Measurements from ENCODE around the gene PRR14L.
"Not testable (repeated sequence)": the region's sequence is repeated elsewhere in the genome, so short reads cannot be mapped to it uniquely, and the experiment has no call there.

Gene PRR14L

DNA sequence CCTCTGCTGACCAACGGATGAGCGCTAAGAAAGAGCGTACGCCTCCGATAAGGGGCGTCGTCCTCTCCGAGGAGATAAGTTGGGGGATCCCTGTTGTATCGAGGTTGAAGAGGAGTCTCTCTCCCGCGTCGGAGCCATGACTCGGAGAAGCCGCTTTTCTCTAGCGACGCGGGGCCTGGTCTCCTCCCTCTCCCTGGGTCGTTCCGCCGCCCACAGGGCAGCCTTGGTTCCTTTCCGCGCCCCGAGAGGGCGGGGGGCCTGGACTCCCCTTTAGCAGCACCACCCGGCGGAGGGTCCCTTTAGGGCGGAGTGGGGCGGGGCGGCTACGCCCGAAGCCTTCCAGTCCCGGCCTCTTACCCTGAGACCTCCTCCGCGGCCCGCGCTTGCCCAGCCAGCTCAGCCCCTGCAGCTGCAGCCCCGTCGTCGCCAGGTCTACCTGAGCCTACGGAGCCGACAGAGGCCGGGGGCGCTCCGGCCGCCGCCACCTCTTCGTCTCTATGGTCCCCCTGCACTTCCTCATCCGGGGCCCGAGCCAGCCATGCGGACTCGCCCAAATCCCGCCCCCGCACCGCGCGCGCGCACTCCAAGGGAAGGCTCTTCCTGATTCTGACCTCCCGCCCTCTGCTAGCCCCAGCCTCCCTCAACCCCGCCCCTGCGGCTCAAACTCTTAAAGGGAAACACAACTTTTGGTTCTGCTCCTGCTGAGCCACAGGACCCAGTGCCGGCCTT lies at the start of gene PRR14L:
PRR14L (minus strand) TSS at position 497 of the 729 bp plus-strand sequence. CDS start 11,272 bp downstream, outside the sequence.
- peak; percentile 63 for DNase-seq

DNA sequence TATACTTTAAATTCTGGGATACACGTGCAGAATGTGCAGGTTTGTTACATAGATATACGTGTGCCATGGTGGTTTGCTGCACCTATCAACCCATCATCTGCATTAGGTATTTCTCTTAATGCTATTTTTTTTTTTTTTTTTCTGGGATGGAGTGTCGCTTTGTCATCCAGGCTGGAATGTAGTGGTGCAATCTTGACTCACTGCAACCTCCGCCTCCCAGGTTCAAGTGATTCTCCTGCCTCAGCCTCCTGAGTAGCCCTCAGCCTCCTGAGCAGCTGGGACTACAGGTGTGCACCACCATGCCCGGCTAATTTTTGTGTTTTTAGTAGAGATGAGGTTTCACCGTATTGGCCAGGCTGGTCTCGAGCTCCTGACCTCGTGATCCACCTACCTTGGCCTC lies 49.4 kb upstream of the PRR14L start:
- DNase-seq = not testable (repeated sequence)

DNA sequence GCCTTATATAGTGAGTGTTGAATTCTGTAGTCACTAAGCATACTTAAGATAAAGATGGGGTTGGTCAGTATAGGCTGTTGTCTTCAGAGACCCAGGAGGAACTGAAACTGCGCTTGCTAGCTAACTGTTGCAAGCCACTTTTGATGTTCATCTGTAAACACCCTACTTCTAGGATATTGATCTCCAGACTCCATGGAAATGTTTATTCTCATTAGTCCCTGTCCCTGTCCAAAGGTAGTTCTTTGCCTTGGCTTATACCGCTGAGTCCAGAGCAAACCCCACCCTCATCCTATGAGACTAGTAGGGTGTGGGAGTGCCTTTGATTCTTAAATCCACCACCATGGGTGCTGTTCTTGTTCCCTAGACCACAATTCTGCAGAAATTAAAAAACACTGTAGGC lies 40.3 kb upstream of the PRR14L start:
- no peak for DNase-seq

DNA sequence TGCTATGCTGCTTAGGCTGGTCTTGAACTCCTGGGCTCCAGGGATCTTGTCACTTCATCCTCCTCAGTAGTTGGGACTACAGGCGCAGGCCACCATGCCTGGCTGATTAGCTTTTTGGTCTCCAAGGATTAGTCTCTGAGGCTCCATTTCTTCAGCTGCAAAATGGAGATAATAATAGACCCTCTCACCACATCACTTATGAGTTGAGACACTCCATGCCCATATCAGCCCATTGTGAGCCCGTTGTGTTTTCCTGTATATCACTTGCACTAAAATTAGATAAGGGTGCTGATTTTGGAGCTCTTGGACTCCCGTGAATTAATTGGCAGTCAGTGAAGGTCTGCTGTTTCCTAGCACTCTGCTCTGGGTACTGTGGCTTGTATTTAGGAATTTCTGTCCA lies 39.9 kb upstream of the PRR14L start:
- DNase-seq = no peak

DNA sequence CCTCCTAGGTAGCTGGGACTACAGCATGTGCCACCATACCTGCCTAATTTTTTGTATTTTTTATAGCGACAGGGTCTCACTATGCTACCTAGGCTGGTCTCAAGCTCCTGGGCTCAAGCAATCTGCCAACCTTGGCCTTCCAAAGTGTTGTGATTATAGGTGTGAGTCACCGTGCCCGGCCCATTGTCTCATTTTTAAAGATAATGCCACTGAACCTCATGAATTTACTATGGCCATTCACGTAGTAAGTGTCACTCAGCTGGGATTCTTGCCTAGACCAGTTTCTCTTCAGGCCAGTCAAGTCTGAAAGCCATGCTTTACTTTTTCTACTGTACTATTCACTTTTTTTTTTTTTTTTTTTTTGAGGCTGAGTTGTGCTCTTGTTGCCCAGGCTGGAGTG lies 26.3 kb upstream of the PRR14L start:
- DNase-seq = no peak

DNA sequence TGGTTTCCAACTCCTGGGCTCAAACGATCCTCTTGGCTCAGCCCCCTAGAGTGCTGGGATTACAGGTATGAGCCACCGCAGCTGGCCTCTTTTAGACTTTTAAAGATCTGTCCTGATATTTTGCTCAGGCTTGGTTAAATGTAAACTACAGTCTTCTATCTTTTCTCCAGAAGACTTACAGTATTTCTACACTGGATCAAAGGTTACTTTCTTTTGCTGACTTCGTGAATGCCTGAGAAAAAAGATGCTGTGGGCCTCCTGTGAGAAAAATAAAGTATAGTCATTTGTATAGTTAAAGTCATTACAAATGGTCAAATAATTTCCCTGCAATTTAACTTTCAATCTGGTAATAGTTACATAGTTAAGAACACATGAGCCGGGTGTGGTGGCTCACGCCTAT lies 23.5 kb upstream of the PRR14L start:
- DNase-seq = no peak

DNA sequence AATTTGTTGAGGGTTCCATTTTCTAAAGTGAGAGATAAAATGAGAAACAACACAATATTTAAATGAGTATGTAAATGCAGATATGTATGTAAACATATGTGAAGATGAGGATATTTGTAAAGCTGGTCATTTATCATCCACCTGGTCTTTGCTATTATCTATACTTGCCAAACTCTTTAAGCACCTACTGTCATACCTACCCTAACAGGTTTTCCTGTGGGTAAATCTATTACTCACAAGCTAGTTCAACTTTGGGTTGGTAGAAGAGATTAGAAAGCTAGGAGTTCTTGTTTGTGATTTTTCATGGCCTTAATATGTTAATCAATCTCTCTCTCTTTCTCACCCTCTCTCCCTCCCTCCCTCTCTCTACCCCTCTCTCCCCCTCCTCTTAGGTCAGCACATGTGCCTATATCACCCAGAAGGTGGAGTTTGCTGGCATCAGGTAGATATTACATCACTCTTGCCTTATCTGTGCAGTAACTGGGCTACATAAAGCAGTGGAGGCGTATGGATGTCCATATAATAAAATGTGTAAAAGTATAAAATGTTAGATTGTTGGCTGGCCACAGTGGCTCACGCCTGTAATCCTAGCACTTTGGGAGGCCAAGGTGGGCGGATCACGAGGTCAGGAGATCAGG lies 18.6 kb upstream of the PRR14L start:
- no peak for DNase-seq

DNA sequence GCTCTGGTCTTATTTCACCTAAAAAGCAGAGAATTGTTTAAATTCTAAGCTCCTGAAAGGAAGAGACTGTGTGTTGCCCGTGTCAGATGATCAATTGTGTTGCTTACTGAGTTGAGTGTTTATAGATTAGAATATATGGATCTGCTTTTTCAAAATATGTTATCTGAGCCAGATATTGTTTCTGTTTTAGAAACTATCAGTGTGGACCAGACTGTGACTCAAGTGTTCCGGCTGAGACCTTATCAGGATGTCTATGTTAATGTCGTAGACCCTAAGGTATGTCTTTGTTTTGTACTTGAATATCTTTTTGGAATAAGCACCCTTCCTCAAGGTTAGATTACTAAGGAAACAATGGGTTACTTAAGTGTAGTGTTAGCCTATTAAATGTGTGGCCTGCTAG lies 14.9 kb upstream of the PRR14L start:
- DNase-seq = no peak

DNA sequence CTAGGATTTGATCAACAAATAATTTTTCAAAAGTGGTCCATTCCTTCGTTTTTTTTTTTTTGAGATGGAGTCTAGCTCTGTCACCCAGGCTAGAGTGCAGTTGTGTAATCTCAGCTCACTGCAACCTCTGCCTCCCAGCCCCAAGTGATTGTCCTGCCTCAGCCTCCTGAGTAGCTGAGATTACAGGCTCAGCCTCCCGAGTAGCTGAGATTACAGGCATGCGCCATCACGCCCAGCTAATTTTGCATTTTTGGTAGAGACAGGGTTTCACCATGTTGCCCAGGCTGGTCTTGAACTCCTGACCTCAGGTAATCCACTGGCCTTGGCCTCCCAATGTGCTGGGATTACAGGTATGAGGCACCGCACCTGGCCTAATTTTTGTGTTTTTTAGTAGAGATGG lies 8.9 kb upstream of the PRR14L start:
- not testable (repeated sequence) for DNase-seq

DNA sequence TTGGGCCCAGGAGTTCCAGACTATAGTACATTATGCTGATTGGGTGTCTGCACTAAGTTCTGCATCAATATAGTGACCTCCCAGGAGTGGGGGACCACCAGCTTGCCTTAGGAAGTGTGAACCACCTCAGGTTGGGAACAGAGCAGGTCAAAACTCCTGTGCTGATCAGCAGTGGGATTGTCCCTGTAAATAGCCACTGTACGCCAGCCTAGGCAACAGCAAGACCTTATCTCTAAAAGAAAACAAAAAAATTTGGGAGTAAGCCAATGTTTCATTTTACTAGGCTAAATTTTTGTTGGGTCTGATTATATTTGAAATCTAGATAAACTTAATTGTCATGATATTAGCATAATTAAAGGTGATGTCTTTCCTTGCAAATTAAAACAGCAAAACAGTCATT lies 7.3 kb upstream of the PRR14L start:
- no peak for DNase-seq

DNA sequence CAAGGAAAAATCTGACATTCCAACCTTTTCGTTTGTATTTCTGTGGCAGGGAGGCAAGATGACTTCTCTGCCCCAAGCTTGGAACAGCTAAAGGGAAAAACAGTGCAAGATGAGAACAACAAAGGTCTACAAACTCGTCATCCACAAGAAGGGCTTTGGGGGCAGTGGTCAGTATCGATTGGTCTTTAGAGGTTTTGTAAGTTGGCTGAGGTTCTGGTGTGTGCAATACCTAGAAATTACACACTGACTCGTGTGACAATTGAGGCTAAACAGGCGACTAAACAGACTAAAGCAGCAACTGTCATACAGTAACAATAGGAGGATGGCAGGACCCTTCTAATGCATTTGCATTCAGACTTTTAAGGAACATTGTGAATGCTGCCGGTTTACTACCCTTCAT lies 4.9 kb upstream of the PRR14L start:
- DNase-seq = no peak

DNA sequence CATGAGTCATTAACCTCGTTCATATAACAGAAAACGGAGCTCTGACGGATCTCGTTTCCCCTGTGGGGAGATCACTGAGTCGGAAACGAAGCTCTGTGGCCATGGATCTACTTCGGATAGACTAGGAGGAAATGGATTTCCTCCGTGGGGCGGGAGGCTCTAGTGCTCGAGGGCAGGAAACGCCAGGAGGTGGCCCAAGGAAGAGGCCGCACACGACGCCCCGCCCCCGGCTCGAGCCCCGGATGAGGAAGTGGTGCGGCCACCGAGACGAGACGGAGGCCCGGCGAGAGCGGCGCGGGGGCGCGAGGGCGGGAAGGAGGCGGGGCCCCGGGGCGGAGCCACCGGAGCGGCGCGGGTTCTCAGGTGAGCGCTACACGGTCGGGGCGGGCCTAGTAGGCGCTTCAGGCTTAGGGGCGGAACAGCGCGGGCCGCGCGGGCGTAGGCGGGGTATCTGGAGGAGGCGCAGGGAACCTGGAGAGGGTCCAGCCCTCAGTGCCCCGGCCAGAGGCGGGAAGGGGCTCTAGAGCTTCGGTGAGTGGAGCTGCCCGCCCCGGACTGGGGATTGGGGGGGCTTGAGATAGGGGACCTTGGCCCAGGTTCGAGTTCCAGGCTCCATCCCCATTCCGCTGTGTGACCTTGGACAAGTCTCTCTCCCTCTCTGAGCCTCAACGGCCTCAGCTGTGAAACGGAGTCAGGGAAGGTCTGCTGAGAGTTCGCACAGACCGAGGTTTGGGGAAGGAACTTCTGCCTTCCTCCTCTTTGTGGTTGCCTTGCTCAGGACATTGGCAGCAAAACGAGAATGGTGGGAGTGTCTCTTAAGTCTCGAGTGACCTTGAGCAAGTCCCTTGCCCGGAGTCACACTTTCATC lies 3.9 kb upstream of the PRR14L start, which contains the start of gene DEPDC5:
DEPDC5 (plus strand) TSS at position 386 of the 868 bp plus-strand sequence. CDS start 903 bp downstream, outside the sequence.
- DNase-seq = peak; percentile 78

DNA sequence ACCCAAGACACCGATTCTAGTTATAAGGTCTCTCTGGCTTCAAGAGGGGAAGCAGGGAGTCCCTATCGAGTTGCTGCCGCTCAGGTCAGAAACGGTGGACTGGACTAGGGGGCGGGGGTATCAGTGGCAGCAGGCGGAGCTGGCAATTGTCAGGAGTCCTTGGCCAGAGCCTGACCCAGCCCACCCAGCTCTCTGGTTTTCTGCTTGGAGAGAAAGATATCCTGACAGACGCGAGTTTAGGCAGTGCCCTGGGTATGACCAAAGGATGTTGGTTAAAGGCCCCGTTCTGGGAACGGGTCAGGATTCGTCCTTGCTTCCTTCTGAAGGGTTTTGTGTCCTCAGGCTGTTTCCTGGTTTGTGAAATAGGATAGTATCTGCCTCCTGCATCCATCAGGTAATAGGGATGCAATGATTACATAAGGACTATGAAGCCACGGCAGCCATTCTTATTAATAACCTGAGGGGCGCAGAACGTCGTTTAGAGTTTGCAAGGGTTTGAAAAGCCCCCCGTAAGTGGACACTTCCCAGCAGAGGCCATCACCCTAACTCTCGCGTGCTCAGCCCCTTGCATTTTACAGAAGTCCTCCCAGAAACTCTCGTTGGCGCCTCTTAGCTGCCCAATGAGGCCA lies 3.2 kb upstream of the PRR14L start:
- peak; percentile 63 for DNase-seq

DNA sequence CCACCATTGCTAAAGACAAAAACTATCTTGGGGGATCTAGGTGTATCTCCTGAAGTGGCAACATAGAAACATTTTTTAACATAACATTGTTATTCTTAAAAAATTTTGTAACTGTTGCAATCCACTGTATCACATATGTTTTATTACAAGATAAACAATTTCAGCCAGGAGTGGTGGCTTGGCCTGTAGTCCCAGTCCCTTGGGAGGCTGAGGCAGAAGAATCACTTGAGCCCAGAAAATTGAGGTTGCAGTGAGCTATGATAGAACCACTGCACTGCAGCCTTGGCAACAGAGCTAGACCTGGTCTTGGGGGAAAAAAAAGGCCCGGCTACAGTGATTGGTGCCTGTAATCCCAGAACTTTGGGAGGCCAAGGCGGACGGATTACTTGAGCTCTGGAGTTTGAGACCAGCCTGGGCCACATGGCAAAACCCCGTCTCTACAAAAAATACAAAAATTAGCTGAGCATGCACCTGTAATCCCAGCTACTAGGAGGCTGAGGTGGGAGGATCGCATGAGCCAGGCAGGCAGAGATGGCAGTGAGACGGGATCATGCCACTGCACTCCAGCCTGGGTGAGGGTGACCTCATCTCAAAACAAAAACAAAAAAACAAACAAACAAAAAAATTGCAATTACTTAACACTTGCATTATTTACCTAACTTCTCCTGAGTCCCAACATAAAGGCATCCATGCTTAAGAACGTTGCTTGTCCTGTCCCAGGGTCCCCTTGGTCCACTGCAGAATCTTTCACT lies 2.3 kb upstream of the PRR14L start:
- no peak for DNase-seq

DNA sequence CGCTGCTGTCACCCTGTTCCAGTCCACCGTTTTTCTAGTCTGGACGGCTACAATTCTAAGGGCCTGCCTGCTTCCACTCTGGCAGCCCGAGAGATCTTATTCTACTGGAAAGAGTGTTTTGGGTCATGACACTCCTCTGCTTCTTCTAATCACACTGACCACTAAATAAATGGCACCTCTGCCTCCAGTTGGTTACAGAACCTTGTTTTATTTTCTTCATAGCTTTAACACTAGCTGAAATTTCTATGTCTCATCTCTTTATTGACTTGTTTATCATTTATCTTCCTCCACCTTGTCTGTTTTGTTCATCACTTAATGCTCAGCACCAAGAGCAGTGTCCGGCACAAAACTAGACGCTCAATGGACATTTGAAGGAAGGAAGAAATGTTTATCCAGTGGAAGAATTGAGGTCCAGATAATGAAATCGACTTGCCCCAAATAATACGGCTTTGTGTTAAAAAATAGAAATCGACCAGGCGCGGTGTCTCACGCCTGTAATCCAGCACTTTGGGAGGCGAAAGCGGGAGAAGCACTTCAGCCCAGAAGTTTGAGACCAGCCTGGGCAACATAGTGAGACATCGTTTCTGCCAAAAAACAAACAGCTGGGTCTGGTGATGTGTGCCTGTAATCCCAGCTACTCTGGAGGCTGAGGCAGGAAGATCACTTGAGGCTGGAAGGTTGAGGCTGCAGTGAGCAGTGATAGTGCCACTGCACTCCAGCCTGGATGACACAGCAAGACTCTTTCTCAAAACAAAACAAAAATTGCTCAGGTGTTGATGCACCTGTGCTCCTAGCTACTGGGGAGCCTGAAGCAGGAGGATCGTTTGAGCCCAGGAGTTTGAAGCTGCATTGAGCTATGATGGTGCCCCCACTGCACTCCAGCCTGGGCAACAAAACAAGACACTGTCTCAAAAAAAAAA lies 693 bp upstream of the PRR14L start:
- DNase-seq = no peak

DNA sequence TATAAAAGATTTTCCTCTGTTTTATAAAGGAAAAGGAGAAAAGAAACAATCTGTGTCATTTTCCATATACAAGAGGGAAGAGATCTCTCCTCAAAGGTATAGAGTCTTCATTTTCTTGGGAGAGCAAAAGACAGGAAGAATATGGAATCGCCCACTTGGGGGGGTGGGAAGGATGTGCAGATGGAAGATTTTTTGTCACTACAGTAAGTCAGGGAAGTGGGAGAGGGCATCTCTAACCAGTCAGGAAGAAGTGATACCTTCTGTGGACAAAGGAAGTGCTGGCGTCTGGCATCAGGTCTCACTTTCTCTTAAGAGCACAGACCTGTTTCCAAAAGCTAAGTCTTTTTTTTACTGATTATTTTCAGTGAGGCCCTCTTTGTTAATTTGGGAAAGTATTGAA lies 1.4 kb downstream of the PRR14L start:
- no peak for DNase-seq

DNA sequence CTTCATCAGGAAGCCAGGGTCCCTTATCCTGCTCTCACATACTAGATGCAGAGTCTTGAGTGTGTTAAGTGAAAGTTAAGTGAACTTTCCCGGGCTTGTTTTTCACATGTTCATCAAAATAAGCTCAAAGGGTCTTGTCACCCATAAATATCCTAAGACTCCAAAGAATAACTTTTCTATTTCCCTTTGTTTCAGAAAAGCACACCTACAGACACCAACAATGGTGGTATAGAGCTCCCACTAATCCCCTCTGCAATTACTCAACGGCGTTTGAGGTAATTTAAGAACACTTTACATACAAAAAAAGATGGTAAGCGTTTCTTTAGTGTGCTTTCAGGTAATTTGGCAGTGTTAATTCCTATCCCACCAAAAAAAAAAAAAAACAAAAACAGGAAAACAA lies 2.5 kb downstream of the PRR14L start:
- no peak for DNase-seq

DNA sequence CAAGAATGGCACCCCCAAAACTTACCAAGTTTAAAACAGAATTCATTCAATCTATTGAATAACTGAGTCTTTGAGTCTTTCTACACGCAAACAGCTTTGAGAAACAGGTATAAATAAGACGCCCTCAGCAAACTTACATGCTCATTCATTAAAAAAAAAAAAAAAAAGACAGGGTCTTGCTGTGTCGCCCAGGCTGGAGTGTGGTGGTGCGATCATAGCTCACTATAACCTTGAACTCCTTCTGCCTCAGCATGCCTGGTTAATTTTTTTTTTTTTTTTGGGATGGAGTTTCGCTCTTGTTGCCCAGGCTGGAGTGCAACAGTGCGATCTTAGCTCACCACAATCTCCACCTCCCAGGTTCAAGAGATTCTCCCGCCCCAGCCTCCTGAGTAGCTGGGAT lies 6.1 kb downstream of the PRR14L start:
- DNase-seq = no peak

DNA sequence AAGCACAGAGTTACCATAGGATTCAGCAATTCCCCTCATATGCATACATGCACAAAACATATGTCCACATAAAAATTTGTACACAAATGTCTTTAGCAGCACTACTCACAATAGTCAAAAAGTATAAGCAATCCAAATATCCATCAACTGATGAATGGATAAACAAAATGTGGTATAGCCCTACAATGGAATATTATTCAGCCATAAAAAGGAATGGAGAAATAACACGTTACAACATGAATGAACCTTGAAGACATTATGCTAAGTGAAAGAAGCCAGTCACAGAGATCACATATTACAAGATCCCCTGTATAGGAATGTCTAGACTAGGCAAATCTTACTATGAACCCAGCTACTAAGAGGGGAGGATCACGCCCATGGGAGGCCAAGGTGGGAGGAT lies 7.2 kb downstream of the PRR14L start:
- no peak for DNase-seq

DNA sequence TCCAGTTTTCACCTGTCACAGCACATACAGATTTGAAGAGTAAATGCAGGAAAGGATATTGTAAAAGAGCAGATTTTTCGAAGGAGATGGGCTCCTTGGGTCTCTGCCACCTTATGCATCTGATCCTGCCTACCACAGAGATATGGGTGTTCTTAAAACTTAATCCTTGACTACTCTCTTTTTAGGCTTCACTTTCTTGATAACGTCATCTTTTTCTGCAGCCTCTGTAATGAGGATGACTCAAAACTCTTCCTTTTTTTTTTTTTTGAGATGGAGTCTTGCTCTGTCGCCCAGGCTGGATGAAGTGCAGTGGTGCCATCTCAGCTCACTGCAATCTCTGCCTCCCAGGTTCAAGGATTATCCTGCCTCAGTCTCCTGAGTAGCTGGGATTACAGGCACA lies 7.8 kb downstream of the PRR14L start:
- no peak for DNase-seq

DNA sequence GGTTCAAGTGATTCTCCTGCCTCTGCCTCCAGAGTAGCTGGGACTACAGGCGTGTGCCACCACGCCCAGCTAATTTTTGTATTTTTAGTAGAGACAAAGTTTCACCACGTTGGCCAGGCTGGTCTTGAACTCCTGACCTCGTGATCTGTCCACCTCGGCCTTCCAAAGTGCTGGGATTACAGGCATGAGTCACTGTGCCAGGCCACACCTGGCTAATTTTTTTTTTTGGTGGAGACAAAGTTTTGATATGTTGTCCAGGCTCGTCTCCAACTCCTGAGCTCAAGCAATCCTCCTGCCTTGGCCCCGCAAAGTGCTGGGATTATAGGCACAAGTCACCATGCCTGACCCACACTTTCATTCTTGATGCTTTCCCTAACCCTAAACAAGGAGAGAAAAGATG lies 9.6 kb downstream of the PRR14L start:
- DNase-seq = not testable (repeated sequence)
